ENCODE data around the gene CUL9. TPM values are rescaled to one million over a fixed set of nuclear protein-coding genes. Genes with fewer than 3 reads are reported as not detected.

The CUL9 gene
- polyA plus RNA-seq, 3 donors = 30.8 to 45.6 (median 37.8) TPM

DNA sequence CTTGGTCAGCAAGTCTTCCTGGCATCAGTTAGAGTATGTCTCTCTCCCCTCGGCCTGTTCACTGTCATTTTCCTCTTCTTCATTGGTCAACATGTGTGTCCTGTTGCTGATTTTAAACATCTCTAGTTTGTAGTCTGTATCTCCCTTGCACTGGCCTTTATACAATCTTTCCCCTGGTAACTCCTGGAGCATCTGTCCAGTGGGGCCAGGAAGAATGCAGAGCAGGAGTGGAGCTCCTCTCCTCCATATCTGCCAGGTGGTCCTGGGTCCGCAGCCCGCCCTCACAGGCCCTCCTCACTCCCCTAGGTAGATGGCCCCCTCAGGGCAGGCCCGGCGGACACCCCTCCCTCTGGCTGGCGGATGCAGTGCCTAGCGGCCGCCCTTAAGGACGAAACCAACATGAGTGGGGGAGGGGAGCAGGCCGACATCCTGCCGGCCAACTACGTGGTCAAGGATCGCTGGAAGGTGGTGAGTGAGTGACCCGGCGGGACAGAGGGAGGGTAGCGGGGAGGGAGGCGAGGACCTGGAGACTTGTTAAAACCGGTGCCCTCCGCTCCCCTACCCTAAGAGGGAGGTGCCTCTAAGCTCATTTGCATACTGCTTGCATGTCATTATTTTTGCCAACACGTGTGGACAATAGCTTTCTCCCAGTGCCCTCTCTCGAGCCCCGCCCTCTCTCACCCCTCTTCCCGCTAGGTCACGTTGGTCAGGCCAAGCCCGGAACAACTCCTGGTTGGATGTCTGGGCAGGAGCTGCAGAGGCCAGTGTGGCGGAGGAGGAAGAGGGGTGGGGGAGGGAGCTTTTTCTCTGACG is 64.5 kb downstream of the CUL9 start:
- no peak for DNase-seq (ENCODE audit: extremely low read depth in 1 of 11, low read depth in 9 of 11, low spot score in 4 of 11)

DNA sequence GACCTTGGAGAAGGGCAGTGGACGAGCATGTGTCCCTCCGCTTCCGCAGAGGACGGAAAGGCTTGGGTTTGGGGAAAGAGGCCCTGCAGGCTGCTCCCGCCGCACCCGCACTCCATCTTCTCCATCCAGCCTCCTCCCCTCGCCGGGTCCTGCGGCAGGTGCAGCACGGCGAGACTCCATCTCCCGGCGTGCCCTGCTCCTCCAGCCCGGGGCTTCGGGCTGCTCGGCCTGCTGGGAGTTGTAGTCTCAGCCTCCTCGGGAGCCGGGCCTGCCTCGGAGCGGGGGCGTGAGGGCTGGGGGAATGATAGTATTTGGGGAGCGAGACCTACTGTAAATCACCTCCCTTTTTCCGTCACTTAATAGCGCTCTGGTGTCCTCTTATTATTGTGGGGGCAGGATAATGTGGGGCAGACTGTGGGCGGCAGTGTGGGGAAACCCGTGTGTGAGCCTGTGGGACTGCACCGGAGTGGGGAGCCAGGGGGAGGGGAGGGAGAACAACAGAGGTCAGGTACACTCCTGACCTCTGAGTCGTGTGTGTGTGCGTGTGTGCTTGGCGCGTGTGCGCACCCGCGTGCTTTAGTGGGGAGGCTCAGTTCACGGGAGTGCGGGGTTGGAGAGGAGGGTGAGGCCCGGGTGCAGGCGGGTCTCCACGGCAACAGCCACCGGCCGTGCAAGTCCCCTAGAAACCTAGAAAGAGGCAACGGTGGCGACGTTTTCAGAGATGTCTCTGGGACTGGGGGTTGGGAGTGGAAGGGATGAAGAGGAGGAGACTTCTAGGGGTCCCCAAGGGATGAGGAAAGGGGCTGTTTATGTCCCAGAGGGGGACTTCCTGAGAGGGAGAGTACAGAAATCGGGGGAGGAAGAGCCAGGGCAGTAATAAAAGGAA is 65.4 kb downstream of the CUL9 start:
- DNase-seq (ENCODE audit: extremely low read depth in 1 of 11, low read depth in 9 of 11, low spot score in 4 of 11) = peak in 5 of 11 donors; percentile 48 to 76 (median 64)

DNA sequence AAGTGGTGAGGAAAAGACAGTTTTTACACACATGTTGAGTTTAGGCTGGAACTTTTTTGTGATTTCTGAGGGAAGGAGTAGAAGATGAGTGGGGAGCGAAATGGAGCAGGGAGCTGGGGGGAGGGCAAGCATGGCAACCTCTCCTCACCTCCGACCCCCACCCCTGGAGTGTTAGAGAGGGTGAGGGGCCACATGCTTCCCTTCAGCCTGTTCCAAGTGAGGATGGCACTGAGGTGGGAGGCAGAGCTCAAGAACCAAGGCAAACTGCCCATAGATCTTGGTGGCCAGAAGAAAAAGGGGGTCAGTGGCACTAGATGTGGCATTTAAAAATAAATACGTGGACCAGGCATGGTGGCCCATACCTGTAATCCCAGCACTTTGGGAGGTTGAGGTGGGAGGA is 66.1 kb downstream of the CUL9 start:
- DNase-seq (ENCODE audit: extremely low read depth in 1 of 11, low read depth in 9 of 11, low spot score in 4 of 11) = no peak

DNA sequence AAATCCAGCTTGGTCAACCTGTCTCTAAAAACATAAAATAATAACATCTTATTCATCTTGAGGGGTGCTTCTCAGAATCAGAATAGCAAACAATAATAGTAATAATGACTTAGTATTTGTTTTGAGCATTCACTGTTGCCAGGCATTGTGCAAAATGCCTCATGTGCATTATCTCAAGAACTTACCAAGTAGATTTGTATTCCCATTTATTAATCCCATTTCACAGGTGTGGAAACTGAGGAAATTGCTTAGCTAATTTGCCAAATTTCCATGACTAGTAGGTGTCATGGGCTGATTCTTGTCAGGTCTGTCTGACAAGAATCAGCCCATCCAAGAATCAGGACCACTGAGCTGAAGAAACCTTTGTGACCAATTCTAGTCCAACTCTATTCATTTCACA is 66.8 kb downstream of the CUL9 start:
- DNase-seq (ENCODE audit: extremely low read depth in 1 of 11, low read depth in 9 of 11, low spot score in 4 of 11) = no peak

DNA sequence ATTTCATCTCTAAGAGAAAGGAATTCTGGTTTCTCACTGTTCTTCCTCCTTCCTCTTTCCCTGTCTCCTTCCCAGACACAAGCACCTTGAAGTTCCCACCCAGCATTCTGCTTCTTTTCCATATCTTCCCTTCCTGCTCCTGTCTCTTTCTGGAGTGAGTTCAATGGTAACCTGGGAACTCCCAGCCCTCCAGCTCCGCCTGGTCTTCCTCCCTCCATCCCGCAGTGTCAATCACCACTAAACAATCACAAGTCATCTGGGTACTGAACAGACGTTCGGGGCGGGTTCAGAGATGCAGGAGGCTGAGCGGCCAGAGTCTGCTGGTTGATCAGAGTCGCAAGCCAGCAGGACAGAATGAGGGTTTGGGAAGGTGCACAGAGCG is 69.0 kb downstream of the CUL9 start:
- no peak for DNase-seq (ENCODE audit: extremely low read depth in 1 of 11, low read depth in 9 of 11, low spot score in 4 of 11)

DNA sequence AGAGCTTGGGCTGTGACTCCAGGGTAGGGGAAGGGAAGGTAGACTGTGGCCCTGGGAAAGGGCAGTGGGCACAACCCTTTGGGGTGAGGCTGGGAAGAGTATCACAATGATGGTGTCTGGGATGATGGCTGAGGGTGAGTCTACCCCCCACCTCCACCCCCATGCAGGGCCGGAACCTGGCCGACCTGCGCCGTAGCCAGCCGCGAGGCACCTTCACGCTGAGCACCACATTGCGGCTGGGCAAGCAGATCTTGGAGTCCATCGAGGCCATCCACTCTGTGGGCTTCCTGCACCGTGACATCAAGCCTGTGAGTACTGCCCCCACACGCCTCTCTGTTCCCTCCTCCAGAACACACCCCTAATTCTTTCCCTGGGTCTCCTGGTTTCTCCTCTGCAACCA is 71.4 kb downstream of the CUL9 start:
- DNase-seq (ENCODE audit: extremely low read depth in 1 of 11, low read depth in 9 of 11, low spot score in 4 of 11) = no peak

DNA sequence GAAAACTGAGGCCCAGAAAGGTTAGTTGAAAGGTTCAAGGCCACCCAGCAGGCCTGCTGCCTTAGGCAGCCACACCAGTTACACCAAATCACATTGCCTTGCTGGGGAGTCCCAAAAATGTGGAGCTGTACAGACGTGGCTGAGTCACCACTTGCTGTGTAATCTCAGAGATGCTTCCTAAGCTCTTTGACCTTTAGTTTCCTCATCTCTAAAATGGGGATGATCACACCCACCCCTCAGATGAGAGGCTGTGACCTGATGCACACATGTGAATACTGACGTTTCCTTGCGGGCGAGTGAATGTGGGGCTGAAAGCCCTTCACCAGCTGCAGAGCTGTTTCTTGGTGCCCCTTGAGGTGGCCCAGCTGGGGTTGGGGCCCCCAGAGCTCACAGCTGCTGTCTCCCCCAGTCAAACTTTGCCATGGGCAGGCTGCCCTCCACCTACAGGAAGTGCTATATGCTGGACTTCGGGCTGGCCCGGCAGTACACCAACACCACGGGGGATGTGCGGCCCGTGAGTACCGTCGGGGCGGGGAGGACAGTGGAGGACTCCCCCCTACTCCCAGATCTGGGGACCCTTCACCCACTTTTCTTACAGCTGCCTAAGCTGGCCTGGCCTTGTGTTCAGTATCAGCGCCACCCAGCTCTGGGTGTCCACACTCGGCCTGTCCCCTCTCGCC is 72.3 kb downstream of the CUL9 start:
- no peak for DNase-seq (ENCODE audit: extremely low read depth in 1 of 11, low read depth in 9 of 11, low spot score in 4 of 11)

DNA sequence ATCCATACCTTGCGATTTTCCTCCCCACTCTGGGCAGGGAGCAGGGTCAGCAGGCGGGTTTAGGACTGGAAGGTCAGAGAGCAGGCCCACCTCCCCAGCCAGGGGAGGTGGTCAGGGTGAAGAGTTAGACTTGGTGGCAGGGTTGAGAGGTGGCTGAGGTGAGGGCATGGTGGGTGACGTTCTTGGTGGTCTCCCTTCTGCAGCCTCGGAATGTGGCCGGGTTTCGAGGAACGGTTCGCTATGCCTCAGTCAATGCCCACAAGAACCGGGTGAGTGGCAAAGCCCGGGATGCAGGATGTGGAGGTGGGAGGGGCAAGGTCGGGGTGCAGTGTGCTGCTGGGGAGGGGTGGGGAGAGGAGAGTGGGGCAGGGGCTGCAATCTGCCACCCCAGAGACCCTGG is 72.8 kb downstream of the CUL9 start:
- no peak for DNase-seq (ENCODE audit: extremely low read depth in 1 of 11, low read depth in 9 of 11, low spot score in 4 of 11)

DNA sequence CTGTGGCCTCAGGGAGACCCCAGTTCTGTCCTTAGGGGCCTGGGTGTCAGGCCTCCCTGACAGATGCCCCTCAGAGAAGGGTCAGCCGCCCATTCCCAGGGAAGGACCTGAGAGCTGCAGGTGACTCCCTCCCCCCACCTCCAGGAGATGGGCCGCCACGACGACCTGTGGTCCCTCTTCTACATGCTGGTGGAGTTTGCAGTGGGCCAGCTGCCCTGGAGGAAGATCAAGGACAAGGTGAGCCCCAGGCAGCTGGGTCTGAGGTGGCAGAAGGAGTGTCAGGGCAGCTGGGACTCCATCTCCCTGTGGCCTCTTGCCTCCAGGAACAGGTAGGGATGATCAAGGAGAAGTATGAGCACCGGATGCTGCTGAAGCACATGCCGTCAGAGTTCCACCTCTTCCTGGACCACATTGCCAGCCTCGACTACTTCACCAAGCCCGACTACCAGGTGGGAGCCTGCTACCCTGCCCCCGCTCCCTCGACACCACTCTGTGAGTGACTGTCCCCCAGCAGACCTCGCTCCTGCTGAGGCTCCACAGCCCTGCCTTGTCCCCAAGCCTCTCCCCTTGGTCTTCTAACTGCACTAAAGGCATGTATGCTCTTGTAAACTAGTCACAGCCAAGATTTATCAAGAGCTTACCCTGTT is 73.5 kb downstream of the CUL9 start:
- DNase-seq (ENCODE audit: extremely low read depth in 1 of 11, low read depth in 9 of 11, low spot score in 4 of 11) = no peak

DNA sequence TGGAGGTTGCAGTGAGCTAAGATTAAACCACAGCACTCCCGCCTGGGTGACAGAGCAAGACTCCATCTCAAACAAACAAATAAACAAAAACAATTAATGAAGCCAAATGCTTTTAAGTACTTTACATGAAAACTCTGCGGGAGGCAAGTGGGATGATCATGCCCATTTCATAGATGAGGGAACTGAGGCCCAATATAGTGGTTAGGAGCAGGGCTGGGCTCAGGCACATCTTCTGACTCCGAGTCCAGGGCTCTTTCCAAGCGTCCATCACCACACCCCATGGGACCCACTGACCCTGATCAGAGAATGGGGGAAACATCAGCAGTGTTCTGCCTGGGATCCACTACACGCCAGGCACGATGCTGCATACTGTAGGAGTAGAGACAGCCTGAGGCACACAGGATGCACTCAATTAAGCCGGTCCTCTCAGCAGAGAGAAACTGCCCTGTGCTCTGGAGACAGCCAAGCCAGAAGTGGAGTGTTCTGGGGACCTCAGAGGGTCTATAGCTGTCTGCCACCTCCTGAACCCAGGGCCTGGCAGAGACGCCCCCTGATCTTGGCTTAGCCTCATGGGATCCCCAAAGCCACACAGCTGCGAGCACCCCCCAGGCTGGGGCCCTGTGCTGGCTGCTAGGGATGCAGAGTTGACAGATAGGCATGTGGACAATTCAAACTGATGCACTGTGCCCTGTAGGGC is 74.8 kb downstream of the CUL9 start:
- no peak for DNase-seq (ENCODE audit: extremely low read depth in 1 of 11, low read depth in 9 of 11, low spot score in 4 of 11)

DNA sequence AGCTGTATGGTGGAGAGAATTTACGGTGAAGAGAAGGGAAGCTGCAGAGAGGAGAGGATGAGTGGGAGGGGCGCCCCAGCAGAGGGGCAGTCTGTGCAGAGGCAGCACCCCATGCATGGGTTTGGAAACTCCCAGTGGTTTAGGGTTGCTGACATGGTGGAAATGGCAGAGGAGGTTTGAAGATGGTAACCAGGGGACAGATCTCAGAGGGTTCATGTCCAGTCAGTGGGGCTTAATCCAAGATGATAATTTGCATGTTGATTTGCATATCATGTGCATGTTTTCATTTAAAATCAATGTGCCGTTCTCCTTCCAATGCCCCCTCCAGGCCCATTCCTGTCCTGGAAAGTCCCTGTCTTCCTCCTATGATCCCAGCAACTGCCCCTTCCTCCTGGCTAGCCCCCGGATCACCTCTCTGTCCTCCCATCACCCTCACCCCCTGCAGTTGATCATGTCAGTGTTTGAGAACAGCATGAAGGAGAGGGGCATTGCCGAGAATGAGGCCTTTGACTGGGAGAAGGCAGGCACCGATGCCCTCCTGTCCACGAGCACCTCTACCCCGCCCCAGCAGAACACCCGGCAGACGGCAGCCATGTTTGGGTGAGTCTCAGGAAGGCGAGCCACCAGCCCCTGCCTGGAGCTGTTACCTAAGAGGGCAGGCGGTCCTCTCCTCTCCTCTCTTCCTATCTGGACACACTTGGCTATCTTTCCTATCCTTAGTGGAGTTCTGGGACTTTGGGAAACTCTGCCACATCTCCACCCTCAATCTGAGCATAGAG is 75.6 kb downstream of the CUL9 start:
- no peak for DNase-seq (ENCODE audit: extremely low read depth in 1 of 11, low read depth in 9 of 11, low spot score in 4 of 11)

DNA sequence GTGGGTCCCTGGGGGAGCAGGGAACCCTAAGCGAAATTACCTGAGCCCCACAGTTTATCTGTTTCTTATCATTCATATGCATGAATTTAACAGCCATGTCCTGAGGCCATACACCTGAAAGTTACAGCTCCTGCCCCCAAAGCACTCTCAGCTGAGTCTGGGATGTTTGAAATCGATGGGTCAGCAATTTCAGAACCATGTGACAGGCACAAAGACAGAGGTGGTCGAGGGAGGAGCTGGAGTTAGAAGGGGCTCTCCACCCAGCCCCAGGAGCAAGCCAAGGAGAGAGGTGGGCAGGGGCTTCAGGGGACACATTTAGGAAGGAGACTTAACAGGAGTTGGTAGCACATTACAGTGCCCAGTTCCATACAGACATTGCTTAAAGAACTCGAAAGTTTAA is 76.2 kb downstream of the CUL9 start:
- no peak for DNase-seq (ENCODE audit: extremely low read depth in 1 of 11, low read depth in 9 of 11, low spot score in 4 of 11)

DNA sequence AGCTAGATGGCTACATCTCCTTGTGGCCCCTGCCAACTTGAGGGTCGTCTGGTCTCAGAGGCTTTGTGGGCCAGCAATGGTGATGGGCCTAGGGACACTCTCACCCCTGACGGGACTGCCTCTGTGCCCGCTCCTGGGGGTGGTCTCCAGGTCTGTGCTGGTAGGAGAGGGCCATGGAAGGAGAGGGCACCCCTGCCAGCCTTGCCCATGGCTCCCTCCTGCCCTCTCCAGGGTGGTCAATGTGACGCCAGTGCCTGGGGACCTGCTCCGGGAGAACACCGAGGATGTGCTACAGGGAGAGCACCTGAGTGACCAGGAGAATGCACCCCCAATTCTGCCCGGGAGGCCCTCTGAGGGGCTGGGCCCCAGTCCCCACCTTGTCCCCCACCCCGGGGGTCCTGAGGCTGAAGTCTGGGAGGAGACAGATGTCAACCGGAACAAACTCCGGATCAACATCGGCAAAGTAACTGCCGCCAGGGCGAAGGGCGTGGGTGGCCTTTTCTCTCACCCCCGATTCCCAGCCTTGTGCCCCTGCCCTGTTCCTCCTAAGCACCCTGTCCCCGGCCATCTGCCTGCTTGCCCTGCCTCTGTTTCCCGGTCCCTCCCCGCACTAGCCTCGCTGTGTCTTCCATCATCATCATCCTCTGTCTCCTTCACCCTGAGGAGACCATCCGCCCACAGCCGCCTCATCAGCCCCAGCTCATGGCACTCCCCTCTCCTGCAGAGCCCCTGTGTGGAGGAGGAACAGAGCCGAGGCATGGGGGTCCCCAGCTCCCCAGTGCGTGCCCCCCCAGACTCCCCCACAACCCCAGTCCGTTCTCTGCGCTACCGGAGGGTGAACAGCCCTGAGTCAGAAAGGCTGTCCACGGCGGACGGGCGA is 77.1 kb downstream of the CUL9 start:
- DNase-seq (ENCODE audit: extremely low read depth in 1 of 11, low read depth in 9 of 11, low spot score in 4 of 11) = no peak

DNA sequence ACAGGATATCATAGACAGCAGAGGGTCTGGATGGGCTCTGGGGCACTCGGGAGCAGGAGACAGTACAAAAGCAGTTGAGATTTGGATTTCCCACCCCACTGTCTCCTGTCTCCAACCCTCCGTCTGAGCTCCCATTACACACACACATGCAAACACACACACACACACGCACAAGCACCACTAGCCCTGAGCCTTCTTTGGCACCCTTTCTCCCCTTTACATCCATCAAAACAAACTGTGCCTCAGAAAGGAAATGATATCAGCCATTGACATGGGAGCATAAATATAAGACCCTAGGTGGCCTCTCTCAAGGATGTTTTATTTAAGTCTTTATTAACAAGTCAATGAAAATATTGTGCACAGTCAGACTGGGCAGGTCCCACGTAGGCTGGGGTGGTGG is 78.8 kb downstream of the CUL9 start:
- DNase-seq (ENCODE audit: extremely low read depth in 1 of 11, low read depth in 9 of 11, low spot score in 4 of 11) = no peak

DNA sequence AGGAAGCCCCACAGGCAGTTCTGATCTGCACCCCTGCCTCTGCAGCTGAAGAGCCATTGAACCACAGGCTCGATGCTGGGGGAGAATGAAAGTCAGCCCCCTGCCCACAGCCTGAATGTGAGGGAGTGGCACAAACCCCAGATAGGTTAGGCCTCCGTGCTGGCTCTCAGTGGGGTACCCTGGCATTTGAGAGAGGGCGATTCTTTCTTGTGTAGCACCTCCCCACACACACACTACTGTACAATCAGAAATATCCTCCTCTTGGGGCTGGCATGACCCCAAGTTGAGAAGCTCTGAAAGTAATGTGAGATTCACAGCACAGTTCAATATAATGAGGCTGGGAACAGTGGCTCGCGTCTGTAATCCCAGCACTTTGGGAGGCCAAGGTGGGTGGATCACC is 79.2 kb downstream of the CUL9 start:
- DNase-seq (ENCODE audit: extremely low read depth in 1 of 11, low read depth in 9 of 11, low spot score in 4 of 11) = no peak

DNA sequence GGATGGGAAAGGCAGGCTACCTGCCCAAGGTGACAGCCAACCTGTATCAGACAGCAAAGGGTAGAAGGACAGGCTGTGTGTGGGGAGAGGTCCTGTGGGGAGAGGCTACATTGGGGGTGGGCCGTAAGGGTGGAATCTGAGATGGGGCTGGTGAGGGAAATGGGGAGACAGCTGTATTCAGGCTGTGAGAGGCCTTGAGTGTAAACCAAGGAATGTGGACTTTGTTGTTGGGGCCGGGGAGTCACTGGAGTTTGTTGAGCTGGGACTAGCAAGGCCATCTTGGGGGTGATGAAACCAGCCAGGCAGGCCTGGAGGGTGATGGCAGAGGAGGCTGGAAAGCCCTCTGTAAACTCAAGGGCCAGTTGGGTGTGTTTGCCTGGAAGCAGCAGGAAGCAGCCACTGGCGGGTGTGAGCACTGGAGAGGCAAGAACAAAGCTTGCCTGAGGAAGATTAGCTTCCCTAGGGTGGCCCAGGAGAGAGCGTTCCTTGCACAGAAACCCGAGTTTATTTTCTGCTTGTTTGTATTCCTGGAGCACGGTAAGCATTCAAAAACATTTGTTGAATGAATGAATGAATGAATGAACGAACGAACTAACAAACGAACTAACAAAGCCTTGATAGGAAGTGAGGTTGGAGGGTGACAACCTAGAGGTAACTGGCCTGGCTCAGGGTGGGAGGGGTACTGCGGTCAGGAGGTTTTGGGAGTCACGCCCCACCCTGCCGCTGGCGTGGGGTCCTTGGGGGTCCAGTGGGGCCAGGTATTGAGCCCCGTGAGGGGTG is 80.2 kb downstream of the CUL9 start:
- DNase-seq (ENCODE audit: extremely low read depth in 1 of 11, low read depth in 9 of 11, low spot score in 4 of 11) = no peak
